Measurements from ENCODE around the gene SLC44A1. TPM values are rescaled to one million over a fixed set of nuclear protein-coding genes. Genes with fewer than 3 reads are reported as not detected.

SLC44A1 gene
- total RNA-seq, 2 experiments from 2014 or later, result 26.6 to 71.6 TPM

DNA sequence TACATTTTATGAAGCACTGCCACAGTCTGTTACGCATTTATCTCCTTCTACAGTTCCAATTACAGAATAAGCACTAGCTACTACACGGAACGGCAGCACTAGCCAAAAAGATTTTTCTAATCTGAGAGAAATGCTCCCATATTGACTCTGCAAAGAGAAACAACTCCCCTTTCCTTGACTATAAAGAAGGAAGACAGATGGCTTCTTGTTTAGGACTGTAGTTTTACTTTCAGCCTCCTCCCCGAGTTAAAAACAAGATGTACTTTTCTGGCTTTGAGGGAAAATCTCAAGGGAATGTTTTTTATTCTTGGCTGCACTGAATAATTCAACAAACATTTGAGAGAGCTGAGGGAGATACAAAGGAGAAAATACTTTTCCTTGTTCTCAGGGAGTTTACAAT lies 1.9 kb upstream of the SLC44A1 start:
- no peak for DNase-seq (ENCODE audit: low spot score)
- CTCF ChIA-PET (ENCODE audit: unreplicated experiment), result no interaction called here
- Histone ChIP-seq H4K20me1 (ENCODE audit: insufficient read depth, low read length) (0 out of 2 replicates have a peak, but pooled peaks cover 11% of the 10 kb centered on the region), H3K4me3 (ENCODE audit: low read depth, low read length, poor library complexity, severe bottlenecking) (no peak overlapping the region), H2AFZ (ENCODE audit: low read length) (peak overlapping the region; percentile 12; the same call in 1 of the 2 replicates), H3K4me2 (ENCODE audit: low read length) (peak overlapping the region; percentile 14; the same call in 1 of the 2 replicates), H3K36me3 (ENCODE audit: insufficient read depth, low read length) (no peaks in the 10 kb centered on the region), H3K4me1 (ENCODE audit: insufficient read depth, low read length, poor library complexity, severe bottlenecking) (peaks cover 36% of the 10 kb centered on the region), H3K27ac (ENCODE audit: low read depth, low read length, poor library complexity, severe bottlenecking) (no peak overlapping the region), H3K79me2 (ENCODE audit: insufficient read depth, low read depth, low read length) (peaks cover 26% of the 10 kb centered on the region), H3K9me2 (ENCODE audit: insufficient read depth, low read length) (no peaks in the 10 kb centered on the region), H3K9me3 (ENCODE audit: low read length) (no peaks in the 10 kb centered on the region)
- BruUV-seq (replicated peaks), result no TSS peak
- intact Hi-C loops (cut with micrococcal nuclease; ENCODE audit: unreplicated experiment), result loop anchor here (10.0 kb wide), 2 partner anchors 112 to 468 kb away; no protein-coding TSS in a partner anchor
- TF ChIP-seq EZH2phosphoT487 (IDR thresholded peaks at IDR 0.05; ENCODE audit: borderline replicate concordance, low read depth, low read length) (no peak), CTCF (conservative IDR thresholded peaks at IDR 0.05; ENCODE audit: low read length) (no peak)
- POLR2A ChIA-PET, result interaction anchor here (0.8 kb wide), 1 partner anchor 9 kb away, joined by 4 read pairs; no protein-coding TSS in a partner anchor

GRCh38 chr9:105243015-105243686 lies 1.3 kb upstream of the SLC44A1 start:
- no peak overlapping the region for H3K4me3 ChIP-seq (ENCODE audit: low read depth, low read length, poor library complexity, severe bottlenecking)
- no peaks in the 10 kb centered on the region for H3K36me3 ChIP-seq (ENCODE audit: insufficient read depth, low read length)
- H4K20me1 ChIP-seq (ENCODE audit: insufficient read depth, low read length), result 0 out of 2 replicates have a peak, but pooled peaks cover 11% of the 10 kb centered on the region
- CTCF ChIA-PET (ENCODE audit: unreplicated experiment), result interaction anchor here (1.5 kb wide), 1 partner anchor 159 kb away, joined by 3 read pairs; no protein-coding TSS in a partner anchor
- POLR2A ChIA-PET, result interaction anchor here (0.9 to 1.2 kb wide), 4 partner anchors 15 to 465 kb away, joined by 3 to 5 read pairs (median 3); no protein-coding TSS in a partner anchor
- H3K4me1 ChIP-seq (ENCODE audit: insufficient read depth, low read length, poor library complexity, severe bottlenecking), result peaks cover 42% of the 10 kb centered on the region
- H2AFZ ChIP-seq (ENCODE audit: low read length), result peak overlapping the region; percentile 95; the same call in 1 of the 2 replicates
- H3K79me2 ChIP-seq (ENCODE audit: insufficient read depth, low read depth, low read length), result peaks cover 32% of the 10 kb centered on the region
- TF ChIP-seq CTCF (conservative IDR thresholded peaks at IDR 0.05; ENCODE audit: low read length), result no peak
- TF ChIP-seq EZH2phosphoT487 (IDR thresholded peaks at IDR 0.05; ENCODE audit: borderline replicate concordance, low read depth, low read length), result no peak
- H3K4me2 ChIP-seq (ENCODE audit: low read length), result peak overlapping the region; percentile 81
- no peaks in the 10 kb centered on the region for H3K9me3 ChIP-seq (ENCODE audit: low read length)
- H3K27ac ChIP-seq (ENCODE audit: low read depth, low read length, poor library complexity, severe bottlenecking), result no peak overlapping the region
- H3K9me2 ChIP-seq (ENCODE audit: insufficient read depth, low read length), result no peaks in the 10 kb centered on the region
- BruUV-seq (replicated peaks), result no TSS peak
- no peak for DNase-seq (ENCODE audit: low spot score)
- intact Hi-C loops (cut with micrococcal nuclease; ENCODE audit: unreplicated experiment), result loop anchor here (10.0 kb wide), 2 partner anchors 112 to 468 kb away; no protein-coding TSS in a partner anchor

Measured in OCI-LY7 (cell line).